Neural progenitor cell (in vitro differentiated cells): ENCODE measurements around the gene NR2F6. TPM values are rescaled to one million over a fixed set of nuclear protein-coding genes. Genes with fewer than 3 reads are reported as not detected.

Experiments
- DNase-seq: peaks from one replicate; pipeline ENCODE4 v3.0.0-alpha.2; 2016; ENCODE audit warnings: low spot score
- H2AFZ ChIP-seq: fragments of 200-600 bp; sonication (generic); replicated peaks from 2 replicates; pipeline ENCODE4 v1.6.1; 2016; ENCODE audit warnings: antibody characterized with exemption
- H3F3A ChIP-seq: fragments of 200-600 bp; sonication (generic); 2 replicates; pipeline ENCODE4 v1.6.1; 2016; ENCODE audit warnings: antibody characterized with exemption, low read depth
- H3K27ac ChIP-seq: fragments of 200-600 bp; sonication (generic); 2 replicates; pipeline ENCODE4 v1.5.1; 2016; ENCODE audit warnings: mild to moderate bottlenecking
- H3K27me3 ChIP-seq: fragments of 200-600 bp; sonication (generic); 2 replicates; pipeline ENCODE4 v1.6.1; 2016; ENCODE audit warnings: mild to moderate bottlenecking, moderate library complexity
- H3K36me3 ChIP-seq: fragments of 200-600 bp; sonication (generic); 2 replicates; pipeline ENCODE4 v1.5.1; 2016
- H3K4me1 ChIP-seq: fragments of 200-600 bp; sonication (generic); 2 replicates; pipeline ENCODE4 v1.6.1; 2016; ENCODE audit warnings: mixed run types
- H3K4me2 ChIP-seq: fragments of 200-600 bp; sonication (generic); 2 replicates; pipeline ENCODE4 v1.6.1; 2016
- H3K4me3 ChIP-seq: fragments of 200-600 bp; sonication (generic); 2 replicates; pipeline ENCODE4 v1.5.1; 2016
- H3K79me2 ChIP-seq: fragments of 200-600 bp; sonication (generic); 2 replicates; pipeline ENCODE4 v1.6.1; 2016; ENCODE audit warnings: low read depth
- H3K9ac ChIP-seq: fragments of 200-600 bp; sonication (generic); 2 replicates; pipeline ENCODE4 v1.6.1; 2016
- H3K9me3 ChIP-seq: fragments of 200-600 bp; sonication (generic); 2 replicates; pipeline ENCODE4 v1.5.1; 2016; ENCODE audit warnings: low read depth
- H4K20me1 ChIP-seq: fragments of 200-600 bp; sonication (generic); 2 replicates; pipeline ENCODE4 v1.6.1; 2016; ENCODE audit warnings: low read depth
- H3K27ac Mint-ChIP-seq: 3 replicates; pipeline ENCODE4 v1.8.0; 2021; ENCODE audit warnings: mixed read lengths
- H3K27me3 Mint-ChIP-seq: 2 replicates; pipeline ENCODE4 v1.8.0; 2022; ENCODE audit warnings: low read depth, mild to moderate bottlenecking, inconsistent platforms, moderate library complexity, mixed read lengths; ENCODE audit not compliant: insufficient read depth
- H3K36me3 Mint-ChIP-seq: 3 replicates; pipeline ENCODE4 v1.8.0; 2021; ENCODE audit warnings: mixed read lengths
- H3K4me1 Mint-ChIP-seq: 3 replicates; pipeline ENCODE4 v1.8.0; 2021; ENCODE audit warnings: mixed read lengths
- H3K4me3 Mint-ChIP-seq: 3 replicates; pipeline ENCODE4 v1.8.0; 2021; ENCODE audit warnings: mild to moderate bottlenecking, moderate library complexity, mixed read lengths
- H3K9me3 Mint-ChIP-seq: 3 replicates; pipeline ENCODE4 v1.8.0; 2020; ENCODE audit warnings: mixed read lengths
- EZH2 ChIP-seq: fragments of 200-600 bp; sonication (generic); IDR thresholded peaks from 2 replicates; pipeline ENCODE4 v1.6.1; 2017; ENCODE audit warnings: antibody characterized with exemption, mild to moderate bottlenecking, moderate library complexity
- EZH2phosphoT487 ChIP-seq: fragments of 200-600 bp; sonication (generic); IDR thresholded peaks from 2 replicates; pipeline ENCODE4 v1.6.1; 2017; ENCODE audit warnings: antibody characterized with exemption
- total RNA-seq: library from RNA; depleted of rRNA; stranded (reverse); fragments of >200 nt; gene quantifications from 2 replicates; pipeline ENCODE4 v1.2.3, GENCODE V29; 2015; ENCODE audit warnings: low replicate concordance
- TF ChIP-seq, protein P1 (sequence below): fragments of 200-600 bp; sonication (generic); IDR thresholded peaks from 2 replicates; pipeline ENCODE4 v1.5.1; 2017; ENCODE audit warnings: antibody characterized with exemption, mild to moderate bottlenecking

NR2F6 gene
- total RNA-seq, 1 donor from 2014 or later = 14.3 TPM

GRCh38 chr19:17282488-17283125 is 36.9 kb upstream of the NR2F6 start:
- Histone ChIP-seq H3K9me3 (no peaks in the 10 kb centered on the region), H3K79me2 (no peaks in the 10 kb centered on the region), H3F3A (peaks cover 25% of the 10 kb centered on the region), H3K36me3 (no peaks in the 10 kb centered on the region), H3K4me1 (no peaks in the 10 kb centered on the region), H3K27me3 (peaks cover 18% of the 10 kb centered on the region), H3K9ac (no peak overlapping the region), H3K4me2 (peak overlapping the region; percentile 73), H3K27ac (no peak overlapping the region), H2AFZ (peak overlapping the region; percentile 58), H3K4me3 (peak overlapping the region; percentile 40), H4K20me1 (no peaks in the 10 kb centered on the region)
- Mint-ChIP-seq H3K4me3 (peak overlapping the region; percentile 86), H3K36me3 (peaks cover 2% of the 10 kb centered on the region), H3K9me3 (no peaks in the 10 kb centered on the region), H3K27ac (no peak overlapping the region), H3K27me3 (peaks cover 7% of the 10 kb centered on the region), H3K4me1 (peaks cover 5% of the 10 kb centered on the region)
- peak; percentile 93 for DNase-seq
- TF ChIP-seq EZH2phosphoT487 (no peak), EZH2 (peak; percentile 41)
- TF ChIP-seq, protein P1, sequence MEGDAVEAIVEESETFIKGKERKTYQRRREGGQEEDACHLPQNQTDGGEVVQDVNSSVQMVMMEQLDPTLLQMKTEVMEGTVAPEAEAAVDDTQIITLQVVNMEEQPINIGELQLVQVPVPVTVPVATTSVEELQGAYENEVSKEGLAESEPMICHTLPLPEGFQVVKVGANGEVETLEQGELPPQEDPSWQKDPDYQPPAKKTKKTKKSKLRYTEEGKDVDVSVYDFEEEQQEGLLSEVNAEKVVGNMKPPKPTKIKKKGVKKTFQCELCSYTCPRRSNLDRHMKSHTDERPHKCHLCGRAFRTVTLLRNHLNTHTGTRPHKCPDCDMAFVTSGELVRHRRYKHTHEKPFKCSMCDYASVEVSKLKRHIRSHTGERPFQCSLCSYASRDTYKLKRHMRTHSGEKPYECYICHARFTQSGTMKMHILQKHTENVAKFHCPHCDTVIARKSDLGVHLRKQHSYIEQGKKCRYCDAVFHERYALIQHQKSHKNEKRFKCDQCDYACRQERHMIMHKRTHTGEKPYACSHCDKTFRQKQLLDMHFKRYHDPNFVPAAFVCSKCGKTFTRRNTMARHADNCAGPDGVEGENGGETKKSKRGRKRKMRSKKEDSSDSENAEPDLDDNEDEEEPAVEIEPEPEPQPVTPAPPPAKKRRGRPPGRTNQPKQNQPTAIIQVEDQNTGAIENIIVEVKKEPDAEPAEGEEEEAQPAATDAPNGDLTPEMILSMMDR = peak; percentile 86

GRCh38 chr19:17281391-17282304 is 35.9 kb upstream of the NR2F6 start, which contains the start of gene ANKLE1:
Gene ANKLE1, plus strand, starts transcription at chr19:17281901. Its CDS starts 20 bp downstream, at chr19:17281921.
- peak within 1 kb of the TSS; percentile 73 for H3K4me2 ChIP-seq
- no peaks in the 10 kb centered on the region for H3K36me3 ChIP-seq
- Mint-ChIP-seq H3K9me3 (no peaks in the 10 kb centered on the region), H3K36me3 (peaks cover 5% of the 10 kb centered on the region), H3K27ac (no peak within 1 kb of the TSS), H3K4me1 (peaks cover 5% of the 10 kb centered on the region), H3K4me3 (peak within 1 kb of the TSS; percentile 86), H3K27me3 (peaks cover 10% of the 10 kb centered on the region)
- H3K4me1 ChIP-seq = no peaks in the 10 kb centered on the region
- H3F3A ChIP-seq = peaks cover 25% of the 10 kb centered on the region
- DNase-seq = peak; percentile 54
- no peaks in the 10 kb centered on the region for H3K79me2 ChIP-seq
- peak; percentile 45 for TF ChIP-seq EZH2
- TF ChIP-seq, protein P1 = no peak
- H3K27ac ChIP-seq = no peak within 1 kb of the TSS
- H3K9ac ChIP-seq = no peak within 1 kb of the TSS
- no peaks in the 10 kb centered on the region for H3K9me3 ChIP-seq
- H3K4me3 ChIP-seq = peak within 1 kb of the TSS; percentile 40
- peaks cover 18% of the 10 kb centered on the region for H3K27me3 ChIP-seq
- no peaks in the 10 kb centered on the region for H4K20me1 ChIP-seq
- peak within 1 kb of the TSS; percentile 58 for H2AFZ ChIP-seq

- no peaks in the 10 kb centered on the region for H3K79me2 ChIP-seq
- no peak for DNase-seq
- H2AFZ ChIP-seq = no peak overlapping the region
- Mint-ChIP-seq H3K4me3 (peak overlapping the region; percentile 41), H3K27ac (no peak overlapping the region), H3K36me3 (peaks cover 7% of the 10 kb centered on the region), H3K9me3 (no peaks in the 10 kb centered on the region), H3K4me1 (peaks cover 5% of the 10 kb centered on the region), H3K27me3 (peaks cover 10% of the 10 kb centered on the region)
- H3K9me3 ChIP-seq = no peaks in the 10 kb centered on the region
- no peak overlapping the region for H3K4me2 ChIP-seq
- H3K36me3 ChIP-seq = no peaks in the 10 kb centered on the region
- no peaks in the 10 kb centered on the region for H4K20me1 ChIP-seq
- H3K27me3 ChIP-seq = peaks cover 18% of the 10 kb centered on the region
- no peak overlapping the region for H3K27ac ChIP-seq
- no peak overlapping the region for H3K4me3 ChIP-seq
- no peaks in the 10 kb centered on the region for H3K4me1 ChIP-seq
- TF ChIP-seq EZH2phosphoT487 = no peak
- H3K9ac ChIP-seq = no peak overlapping the region
- peaks cover 25% of the 10 kb centered on the region for H3F3A ChIP-seq
These were observed 33.7 kb upstream of the NR2F6 start for GRCh38 chr19:17279436-17279835.
